Ovary (tissue), 9 donors: ENCODE results near the gene EDNRA. TPM values are rescaled to one million over a fixed set of nuclear protein-coding genes. Genes with fewer than 3 reads are reported as not detected.

ENCODE experiments used
- DNase-seq, 5 donors: peaks; one replicate each; pipeline ENCODE4 v3.0.0-alpha.2; 2019 to 2020
- H3K27ac ChIP-seq, 2 donors: fragments of 200-600 bp; one replicate each; pipeline versions ENCODE4 v1.5.1 to v1.8.0; 2019 to 2022
- H3K27me3 ChIP-seq: fragments of 200-600 bp; one replicate; pipeline ENCODE4 v1.8.0; 2022
- H3K36me3 ChIP-seq: fragments of 200-600 bp; sonication (generic); one replicate; pipeline ENCODE4 v1.5.1; 2019
- H3K4me1 ChIP-seq: one replicate; pipeline ENCODE4 v1.8.1; 2013; ENCODE audit warnings: mild to moderate bottlenecking, moderate library complexity; ENCODE audit not compliant: insufficient read depth
- H3K4me3 ChIP-seq: fragments of 200-600 bp; sonication (generic); one replicate; pipeline ENCODE4 v1.5.1; 2017
- H3K9me3 ChIP-seq, 2 donors: fragments of 200-600 bp in 1 of 2; sonication (generic) in 1 of 2; one replicate each; pipeline versions ENCODE4 v1.5.1 to v1.8.1; 2013 to 2019; ENCODE audit warnings: mild to moderate bottlenecking in 1 of 2, moderate library complexity in 1 of 2
- CTCF ChIP-seq, 3 donors: fragments of 450-650 bp in 2 of 3; fragments of 200-600 bp in 1 of 3; IDR thresholded peaks; one replicate each; pipeline versions ENCODE4 v1.5.1 to v1.8.0; 2016 to 2022; ENCODE audit warnings: antibody characterized with exemption in 3 of 3, mild to moderate bottlenecking in 1 of 3
- EP300 ChIP-seq: sonication (generic); formaldehyde crosslinking; IDR thresholded peaks from one replicate; pipeline ENCODE4 v1.6.1; 2017; ENCODE audit warnings: antibody characterized with exemption
- POLR2A ChIP-seq: fragments of 450-650 bp; IDR thresholded peaks from one replicate; pipeline ENCODE4 v1.6.1; 2017; ENCODE audit warnings: antibody characterized with exemption, mild to moderate bottlenecking, moderate library complexity
- WGBS, 3 donors: extraction: QIAGEN DNeasy Blood & Tissue Kit in 1 of 3; methylation state at CpG; one replicate each; pipeline versions ENCODE4 v1.1.5 to v1.1.7; 2013 to 2017; 5-methylcytosine and 5-hydroxymethylcytosine counted together
- intact Hi-C, 4 donors: fragments of 100-400 bp; cut with DNase I; formaldehyde crosslinking; loops; one replicate each; pipeline versions ENCODE4 v1.11.0 to v1.15.1; 2022 to 2023
- polyA plus RNA-seq, 2 donors: library from polyadenylated mRNA; stranded (reverse); fragments of 200-250 nt in 1 of 2; fragments of 350-450 nt in 1 of 2; fragmentation: Illumina TruSeq in 1 of 2; extraction: RNeasy Lipid Tissue Mini Kit (QIAGEN cat#74804) in 1 of 2; gene quantifications; one replicate each; pipeline ENCODE4 v1.2.3, GENCODE V29; 2013 to 2014
- total RNA-seq, 7 donors: library from RNA; depleted of rRNA in 2 of 7; stranded (reverse); fragments of >200 nt in 2 of 7; fragmentation: NEBNext Ultra II Directional in 3 of 7; extraction: Animal tissue kit (Norgen Biotek cat#: 25700) in 3 of 7; gene quantifications; one replicate each; pipeline versions ENCODE4 v1.1.0 to v1.2.4, GENCODE V29; 2016 to 2023
- donor health status: DM: no; HTN: no; CAD: no; lungs with moderate emphysema.
- donor health status: DM: no; HTN: no; CAD: no.
- donor health status: Bipolar disorder and iron deficiency.
- donor health status: DM: yes; HTN: yes; CAD: no.
- donor health status: DM: no; HTN: no; CAD: no.
- donor health status: DM: yes; HTN: yes; CAD: no.

EDNRA gene
- total and polyA plus RNA-seq, 9 donors: 28.4 to 110 (median 61.7) TPM

- Histone ChIP-seq H3K4me3 (no peak overlapping the region), H3K4me1 (peaks cover 4% of the 10 kb centered on the region), H3K27me3 (no peaks in the 10 kb centered on the region), H3K9me3 (no peaks in the 10 kb centered on the region), H3K27ac (no peak overlapping the region), H3K36me3 (no peaks in the 10 kb centered on the region)
- TF ChIP-seq EP300 (no peak), POLR2A (no peak), CTCF (IDR thresholded peaks at IDR 0.05) (no peak)
- intact Hi-C loops: no loop called here
- WGBS, 3 donors: 16 to 26% (median 18%) methylated on average over 2 of the region's 2 CpGs
- DNase-seq: no peak
Measured at GRCh38 chr4:147479376-147479775, 1.5 kb upstream of the EDNRA start.

GRCh38 chr4:147479786-147480185, 1.1 kb upstream of the EDNRA start:
- Histone ChIP-seq H3K4me1 (peaks cover 4% of the 10 kb centered on the region), H3K27ac (no peak overlapping the region), H3K4me3 (no peak overlapping the region), H3K36me3 (no peaks in the 10 kb centered on the region), H3K9me3 (no peaks in the 10 kb centered on the region), H3K27me3 (no peaks in the 10 kb centered on the region)
- intact Hi-C loops: loop anchor here in 1 of 4 donors (10.0 kb wide), 1 partner anchor 115 kb away; no protein-coding TSS in a partner anchor
- WGBS, 3 donors: 58 to 78% (median 62%) methylated on average over 5 of the region's 5 CpGs
- TF ChIP-seq EP300: no peak
- no peak for TF ChIP-seq CTCF (IDR thresholded peaks at IDR 0.05)
- TF ChIP-seq POLR2A: no peak
- peak; percentile 20 to 57 (median 45) for DNase-seq

- intact Hi-C loops: loop anchor here in 1 of 4 donors (10.0 kb wide), 1 partner anchor 116 kb away; no protein-coding TSS in a partner anchor
- Histone ChIP-seq H3K4me1 (peaks cover 4% of the 10 kb centered on the region), H3K9me3 (no peaks in the 10 kb centered on the region), H3K36me3 (no peaks in the 10 kb centered on the region), H3K4me3 (peak overlapping the region; percentile 61), H3K27me3 (no peaks in the 10 kb centered on the region), H3K27ac (peak overlapping the region in 1 of 2 donors; percentile 81)
- no peak for TF ChIP-seq POLR2A
- TF ChIP-seq EP300: no peak
- TF ChIP-seq CTCF (IDR thresholded peaks at IDR 0.05): no peak
- DNase-seq: peak; percentile 21 to 50 (median 45)
- WGBS, 3 donors: 38 to 65% (median 55%) methylated on average over 11 of the region's 11 CpGs
Measured at GRCh38 chr4:147480502-147480890, 401 bp upstream of the EDNRA start.

- H3K4me1 ChIP-seq: peaks cover 9% of the 10 kb centered on the region
- intact Hi-C loops: loop anchor here in 1 of 4 donors (10.0 kb wide), 1 partner anchor 117 kb away; no protein-coding TSS in a partner anchor
- H3K27me3 ChIP-seq: no peaks in the 10 kb centered on the region
- H3K36me3 ChIP-seq: no peaks in the 10 kb centered on the region
- peak overlapping the region; percentile 61 for H3K4me3 ChIP-seq
- WGBS, 3 donors: 1 to 2% (median 1%) methylated on average over 13 of the region's 13 CpGs
- TF ChIP-seq CTCF (IDR thresholded peaks at IDR 0.05) (no peak), POLR2A (no peak), EP300 (no peak)
- H3K9me3 ChIP-seq: no peaks in the 10 kb centered on the region
- H3K27ac ChIP-seq: peak overlapping the region; percentile 65 to 81
- peak; percentile 24 to 54 (median 37) for DNase-seq
Measured at GRCh38 chr4:147481577-147482109, 746 bp downstream of the EDNRA start.
